IMR-90 (cell line): Measurements from ENCODE around the gene TBXAS1. TPM values are rescaled to one million over a fixed set of nuclear protein-coding genes. Genes with fewer than 3 reads are reported as not detected.

Source experiments
- ATAC-seq: fragments of 200-7000 bp; cut with Tn5 transposase; 2 replicates; pipeline ENCODE4 v1.9.1; 2020; ENCODE audit warnings: low read depth, mild to moderate bottlenecking, moderate library complexity
- BruUV-seq: library from RNA; stranded (reverse); fragments of 400-500 nt; replicated peaks from 2 replicates; lab custom pipeline; 2021; lab: Mats Ljungman, UMichigan
- CTCF ChIA-PET: fragments of 300-600 bp; formaldehyde crosslinking; extraction: SDS; loops from one replicate; lab custom pipeline; 2021; ENCODE audit warnings: antibody characterized with exemption; lab: Yijun Ruan, JAX
- POLR2A ChIA-PET: fragments of 300-600 bp; sonication (Branson Sonifier 250); formaldehyde crosslinking; loops from one replicate; lab custom pipeline; 2022; ENCODE audit warnings: antibody characterized with exemption; ENCODE audit not compliant: unreplicated experiment; lab: Charles Lee
- DNase-seq: peaks from one replicate; pipeline ENCODE4 v3.0.0; 2013
- H2AFZ ChIP-seq: replicated peaks from 2 replicates; pipeline ENCODE3; 2013; ENCODE audit warnings: low read length, mild to moderate bottlenecking; ENCODE audit not compliant: poor library complexity
- H2AK5ac ChIP-seq: 2 replicates; pipeline ENCODE4 v1.6.1; 2013; ENCODE audit warnings: low read depth, low read length, inconsistent platforms
- H2AK9ac ChIP-seq: replicated peaks from 2 replicates; pipeline ENCODE3; 2013; ENCODE audit warnings: mild to moderate bottlenecking, low read depth, low read length, moderate library complexity; ENCODE audit not compliant: poor library complexity
- H2BK120ac ChIP-seq: 2 replicates; pipeline ENCODE4 v1.6.1; 2013; ENCODE audit warnings: low read depth, low read length, inconsistent platforms
- H2BK15ac ChIP-seq: 3 replicates; pipeline ENCODE4 v1.6.1; 2013; ENCODE audit warnings: low read depth, low read length, inconsistent platforms
- H2BK20ac ChIP-seq: 2 replicates; pipeline ENCODE4 v1.6.1; 2013; ENCODE audit warnings: low read depth, mild to moderate bottlenecking, inconsistent platforms, low read length, moderate library complexity
- H2BK5ac ChIP-seq: 2 replicates; pipeline ENCODE4 v1.6.1; 2013; ENCODE audit warnings: mild to moderate bottlenecking, low read depth, low read length, inconsistent platforms; ENCODE audit not compliant: poor library complexity, severe bottlenecking
- H3K14ac ChIP-seq: replicated peaks from 2 replicates; pipeline ENCODE4 v1.6.1; 2013; ENCODE audit warnings: low read depth, low read length, inconsistent platforms
- H3K18ac ChIP-seq: 2 replicates; pipeline ENCODE4 v1.6.1; 2013; ENCODE audit warnings: low read depth, low read length, control low read depth
- H3K23ac ChIP-seq: 2 replicates; pipeline ENCODE4 v1.6.1; 2013; ENCODE audit warnings: low read depth, low read length, inconsistent platforms
- H3K27ac ChIP-seq: 2 replicates; pipeline ENCODE4 v1.5.1; 2013; ENCODE audit warnings: mild to moderate bottlenecking, control low read depth, low read length; ENCODE audit not compliant: insufficient read depth
- H3K27me3 ChIP-seq: 2 replicates; pipeline ENCODE4 v1.6.1; 2013; ENCODE audit warnings: low read length; ENCODE audit not compliant: control insufficient read depth, insufficient read depth
- H3K36me3 ChIP-seq: 2 replicates; pipeline ENCODE4 v1.6.1; 2013; ENCODE audit warnings: low read length, mixed read lengths; ENCODE audit not compliant: control insufficient read depth, insufficient read depth
- H3K4ac ChIP-seq: 2 replicates; pipeline ENCODE4 v1.6.1; 2013; ENCODE audit warnings: low read depth, low read length, inconsistent platforms
- H3K4me1 ChIP-seq: 2 replicates; pipeline ENCODE4 v1.6.1; 2013; ENCODE audit warnings: low read length, mixed read lengths; ENCODE audit not compliant: control insufficient read depth, insufficient read depth
- H3K4me2 ChIP-seq: 2 replicates; pipeline ENCODE4 v1.6.1; 2013; ENCODE audit warnings: low read depth, mild to moderate bottlenecking, control low read depth, low read length, moderate library complexity
- H3K4me3 ChIP-seq: 2 replicates; pipeline ENCODE4 v1.5.1; 2013; ENCODE audit warnings: low read depth, mild to moderate bottlenecking, control low read depth, low read length, moderate library complexity; ENCODE audit not compliant: insufficient read depth
- H3K56ac ChIP-seq: 2 replicates; pipeline ENCODE4 v1.6.1; 2013; ENCODE audit warnings: low read length, inconsistent platforms; ENCODE audit not compliant: insufficient read depth; ENCODE audit errors: extremely low read depth
- H3K79me1 ChIP-seq, 2 experiments: 2 replicates each; pipeline ENCODE4 v1.6.1; 2013; ENCODE audit warnings: low read length in 2 of 2, inconsistent platforms in 1 of 2, low read depth in 1 of 2
- H3K9ac ChIP-seq: 2 replicates; pipeline ENCODE4 v1.6.1; 2013; ENCODE audit warnings: low read depth, low read length, control low read depth
- H3K9me1 ChIP-seq: 2 replicates; pipeline ENCODE4 v1.6.1; 2013; ENCODE audit warnings: low read length, inconsistent platforms; ENCODE audit not compliant: insufficient read depth
- H3K9me3 ChIP-seq: 2 replicates; pipeline ENCODE4 v1.6.1; 2013; ENCODE audit warnings: low read length; ENCODE audit not compliant: control insufficient read depth, insufficient read depth
- H4K20me1 ChIP-seq: 2 replicates; pipeline ENCODE4 v1.6.1; 2013; ENCODE audit warnings: low read length, inconsistent platforms; ENCODE audit not compliant: insufficient read depth
- H4K5ac ChIP-seq: 2 replicates; pipeline ENCODE4 v1.6.1; 2013; ENCODE audit warnings: mild to moderate bottlenecking, low read depth, low read length, control low read depth
- H4K8ac ChIP-seq, 2 experiments: 2 replicates each; pipeline ENCODE4 v1.6.1; 2013; ENCODE audit warnings: low read depth in 2 of 2, low read length in 2 of 2, control low read depth in 1 of 2, inconsistent platforms in 1 of 2
- H4K91ac ChIP-seq: 2 replicates; pipeline ENCODE4 v1.6.1; 2013; ENCODE audit warnings: low read depth, low read length, inconsistent platforms; ENCODE audit not compliant: insufficient read depth
- BHLHE40 ChIP-seq: fragments of 150-350 bp; IDR thresholded peaks from 2 replicates; pipeline ENCODE4 v1.6.1; 2016; ENCODE audit warnings: mild to moderate bottlenecking, low read depth, low read length
- CEBPB ChIP-seq: IDR thresholded peaks from 2 replicates; pipeline ENCODE4 v1.6.1; 2012; ENCODE audit warnings: low read depth, low read length, improper control_type of control experiment
- CHD1 ChIP-seq: IDR thresholded peaks from 2 replicates; pipeline ENCODE4 v1.6.1; 2012; ENCODE audit warnings: low read depth, low read length, improper control_type of control experiment
- FOS ChIP-seq: fragments of 150-350 bp; IDR thresholded peaks from 2 replicates; pipeline ENCODE4 v1.6.1; 2016; ENCODE audit warnings: low read depth, low read length
- MAFK ChIP-seq: IDR thresholded peaks from 2 replicates; pipeline ENCODE4 v1.6.1; 2012; ENCODE audit warnings: low read depth, low read length, improper control_type of control experiment
- MAZ ChIP-seq: IDR thresholded peaks from 2 replicates; pipeline ENCODE4 v1.6.1; 2012; ENCODE audit warnings: low read depth, mild to moderate bottlenecking, low read length, improper control_type of control experiment, moderate library complexity, borderline replicate concordance
- MXI1 ChIP-seq: IDR thresholded peaks from 2 replicates; pipeline ENCODE4 v1.6.1; 2012; ENCODE audit warnings: low read depth, mild to moderate bottlenecking, low read length, moderate library complexity, borderline replicate concordance
- NFE2L2 ChIP-seq: fragments of 150-350 bp; IDR thresholded peaks from 2 replicates; pipeline ENCODE4 v1.6.1; 2016; ENCODE audit warnings: low read depth, mild to moderate bottlenecking, low read length
- POLR2A ChIP-seq: IDR thresholded peaks from 2 replicates; pipeline ENCODE4 v1.6.1; 2012; ENCODE audit warnings: mild to moderate bottlenecking, low read depth, low read length
- RAD21 ChIP-seq: IDR thresholded peaks from 2 replicates; pipeline ENCODE4 v1.6.1; 2012; ENCODE audit warnings: low read length, improper control_type of control experiment
- RCOR1 ChIP-seq: IDR thresholded peaks from 2 replicates; pipeline ENCODE4 v1.6.1; 2012; ENCODE audit warnings: mild to moderate bottlenecking, low read length, improper control_type of control experiment; ENCODE audit not compliant: insufficient replicate concordance
- RFX5 ChIP-seq: IDR thresholded peaks from 2 replicates; pipeline ENCODE4 v1.8.0; 2012; ENCODE audit warnings: low read depth, mild to moderate bottlenecking, low read length, moderate library complexity
- SMC3 ChIP-seq: fragments of 150-350 bp; IDR thresholded peaks from 2 replicates; pipeline ENCODE4 v1.6.1; 2016; ENCODE audit warnings: low read depth, mild to moderate bottlenecking, antibody characterized with exemption, low read length, moderate library complexity
- WGBS, 2 experiments: methylation state at CpG; one replicate each; pipeline versions ENCODE4 v1.1.5 to v1.1.7; 2013; ENCODE audit warnings: missing lambda C conversion rate in 2 of 2; ENCODE audit not compliant: insufficient read length in 1 of 2; ENCODE audit errors: extremely low coverage in 2 of 2; 5-methylcytosine and 5-hydroxymethylcytosine counted together
- dilution Hi-C: fragments of 300-500 bp; cut with HindIII; formaldehyde crosslinking; loops from one replicate; pipeline ENCODE4 v1.14.3; 2018; ENCODE audit warnings: low sequenced_read_pairs; ENCODE audit not compliant: unreplicated experiment
- in situ Hi-C: fragments of 300-500 bp; cut with MboI; formaldehyde crosslinking; loops from 3 replicates; pipeline ENCODE4 v1.14.3; 2019; ENCODE audit warnings: low sequenced_read_pairs, inconsistent platforms, mixed read lengths
- intact Hi-C: fragments of 100-400 bp; cut with micrococcal nuclease; formaldehyde crosslinking; loops from 2 replicates; pipeline ENCODE4 v1.10.0; 2022
- polyA plus RNA-seq, 3 experiments: library from polyadenylated mRNA; depleted of rRNA; stranded (reverse); fragments of >200 nt; gene quantifications; 2 replicates each; pipeline ENCODE4 v1.2.3, GENCODE V29; 2012; ENCODE audit warnings: low replicate concordance in 1 of 3
- total RNA-seq: library from RNA; depleted of rRNA; stranded (reverse); fragments of >200 nt; gene quantifications from 2 replicates; pipeline ENCODE4 v1.2.3, GENCODE V29; 2012
- TF ChIP-seq, protein P1 (sequence below): fragments of 150-350 bp; IDR thresholded peaks from 2 replicates; pipeline ENCODE4 v1.6.1; 2017; ENCODE audit warnings: mild to moderate bottlenecking, antibody characterized with exemption, low read length, low read depth
- TF ChIP-seq, protein P2 (sequence below): fragments of 150-350 bp; IDR thresholded peaks from 2 replicates; pipeline ENCODE4 v1.6.1; 2016; ENCODE audit warnings: low read depth, mild to moderate bottlenecking, low read length, moderate library complexity, borderline replicate concordance
- TF ChIP-seq, protein P3 (sequence below): conservative IDR thresholded peaks from 2 replicates; pipeline ENCODE4 v1.5.1; 2012; ENCODE audit warnings: mild to moderate bottlenecking, low read depth, low read length, improper control_type of control experiment

Gene TBXAS1
- total and polyA plus RNA-seq, 2 of the 4 experiments (the other 2 are of a cell fraction), result 5.9 to 10.8 TPM

DNA sequence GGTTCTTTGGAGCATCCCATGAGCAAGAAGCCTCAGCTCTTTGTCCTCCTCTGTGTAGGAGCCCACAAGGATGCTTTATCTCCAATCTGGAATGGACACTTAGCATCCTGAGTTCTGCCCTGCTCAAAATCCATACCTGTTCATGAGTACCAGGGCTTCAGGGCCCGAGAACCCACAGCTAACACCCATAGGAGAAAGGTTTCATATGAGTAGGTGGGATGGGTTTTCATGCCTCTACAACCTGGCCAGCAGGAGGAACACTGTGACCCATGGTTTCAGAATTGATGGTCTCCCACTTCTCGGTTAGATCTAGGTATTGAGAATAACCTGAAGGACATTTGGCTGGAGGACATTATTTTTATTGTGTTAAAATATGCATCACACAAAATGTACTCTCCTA lies 57.8 kb downstream of the TBXAS1 start:
- Histone ChIP-seq H2BK120ac (no peak overlapping the region), H3K9me3 (peaks cover 3% of the 10 kb centered on the region; the same call in 1 of the 2 replicates), H3K9me1 (no peaks in the 10 kb centered on the region; the same call in 1 of the 2 replicates), H3K27ac (no peak overlapping the region), H3K56ac (no peak overlapping the region), H2BK15ac (no peak overlapping the region), H2BK20ac (no peak overlapping the region), H4K5ac (no peak overlapping the region), H3K4me3 (no peak overlapping the region), H2AK9ac (no peak overlapping the region), H3K36me3 (peaks cover 1% of the 10 kb centered on the region; the same call in 1 of the 2 replicates), H2AK5ac (no peak overlapping the region), H4K91ac (no peak overlapping the region), H3K9ac (no peak overlapping the region), H3K79me1 (no peaks in the 10 kb centered on the region), H3K18ac (no peak overlapping the region), H4K8ac (no peak overlapping the region), H3K27me3 (no peaks in the 10 kb centered on the region), H2AFZ (no peak overlapping the region), H3K4me2 (no peak overlapping the region), H3K23ac (no peak overlapping the region), H2BK5ac (no peak overlapping the region), H3K14ac (no peak overlapping the region), H4K20me1 (no peaks in the 10 kb centered on the region), H3K4ac (no peak overlapping the region), H3K4me1 (no peaks in the 10 kb centered on the region)
- DNase-seq, result no peak
- TF ChIP-seq CHD1 (no peak), POLR2A (no peak), MAZ (no peak), RCOR1 (no peak), FOS (no peak), MXI1 (no peak), RFX5 (no peak), RAD21 (no peak), NFE2L2 (no peak), BHLHE40 (no peak), MAFK (no peak), CEBPB (no peak), SMC3 (no peak)
- TF ChIP-seq, protein P1, sequence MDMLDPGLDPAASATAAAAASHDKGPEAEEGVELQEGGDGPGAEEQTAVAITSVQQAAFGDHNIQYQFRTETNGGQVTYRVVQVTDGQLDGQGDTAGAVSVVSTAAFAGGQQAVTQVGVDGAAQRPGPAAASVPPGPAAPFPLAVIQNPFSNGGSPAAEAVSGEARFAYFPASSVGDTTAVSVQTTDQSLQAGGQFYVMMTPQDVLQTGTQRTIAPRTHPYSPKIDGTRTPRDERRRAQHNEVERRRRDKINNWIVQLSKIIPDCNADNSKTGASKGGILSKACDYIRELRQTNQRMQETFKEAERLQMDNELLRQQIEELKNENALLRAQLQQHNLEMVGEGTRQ, result no peak
- TF ChIP-seq, protein P2, sequence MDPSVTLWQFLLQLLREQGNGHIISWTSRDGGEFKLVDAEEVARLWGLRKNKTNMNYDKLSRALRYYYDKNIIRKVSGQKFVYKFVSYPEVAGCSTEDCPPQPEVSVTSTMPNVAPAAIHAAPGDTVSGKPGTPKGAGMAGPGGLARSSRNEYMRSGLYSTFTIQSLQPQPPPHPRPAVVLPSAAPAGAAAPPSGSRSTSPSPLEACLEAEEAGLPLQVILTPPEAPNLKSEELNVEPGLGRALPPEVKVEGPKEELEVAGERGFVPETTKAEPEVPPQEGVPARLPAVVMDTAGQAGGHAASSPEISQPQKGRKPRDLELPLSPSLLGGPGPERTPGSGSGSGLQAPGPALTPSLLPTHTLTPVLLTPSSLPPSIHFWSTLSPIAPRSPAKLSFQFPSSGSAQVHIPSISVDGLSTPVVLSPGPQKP, result no peak
- TF ChIP-seq, protein P3, sequence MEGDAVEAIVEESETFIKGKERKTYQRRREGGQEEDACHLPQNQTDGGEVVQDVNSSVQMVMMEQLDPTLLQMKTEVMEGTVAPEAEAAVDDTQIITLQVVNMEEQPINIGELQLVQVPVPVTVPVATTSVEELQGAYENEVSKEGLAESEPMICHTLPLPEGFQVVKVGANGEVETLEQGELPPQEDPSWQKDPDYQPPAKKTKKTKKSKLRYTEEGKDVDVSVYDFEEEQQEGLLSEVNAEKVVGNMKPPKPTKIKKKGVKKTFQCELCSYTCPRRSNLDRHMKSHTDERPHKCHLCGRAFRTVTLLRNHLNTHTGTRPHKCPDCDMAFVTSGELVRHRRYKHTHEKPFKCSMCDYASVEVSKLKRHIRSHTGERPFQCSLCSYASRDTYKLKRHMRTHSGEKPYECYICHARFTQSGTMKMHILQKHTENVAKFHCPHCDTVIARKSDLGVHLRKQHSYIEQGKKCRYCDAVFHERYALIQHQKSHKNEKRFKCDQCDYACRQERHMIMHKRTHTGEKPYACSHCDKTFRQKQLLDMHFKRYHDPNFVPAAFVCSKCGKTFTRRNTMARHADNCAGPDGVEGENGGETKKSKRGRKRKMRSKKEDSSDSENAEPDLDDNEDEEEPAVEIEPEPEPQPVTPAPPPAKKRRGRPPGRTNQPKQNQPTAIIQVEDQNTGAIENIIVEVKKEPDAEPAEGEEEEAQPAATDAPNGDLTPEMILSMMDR, result no peak
- WGBS, 2 experiments, result no CpG with 5 or more reads among the region's 2 CpGs
- BruUV-seq, result no TSS peak
- intact Hi-C loops, result no loop called here
- ATAC-seq, result no peak
- CTCF ChIA-PET, result no interaction called here
- POLR2A ChIA-PET, result no interaction called here
- in situ Hi-C loops, result no loop called here
- dilution Hi-C loops, result no loop called here
